Astrocyte (in vitro differentiated cells and primary cell): ENCODE data around the gene RNF133. TPM values are rescaled to one million over a fixed set of nuclear protein-coding genes. Genes with fewer than 3 reads are reported as not detected.

Source experiments
- DNase-seq: peaks from one replicate; pipeline ENCODE4 v3.0.0-alpha.2; 2010; ENCODE audit warnings: low read depth
- FAIRE-seq: peaks from 2 replicates; lab custom pipeline; 2011; peaks lifted over from hg19 to GRCh38; lab: Jason Lieb, UNC
- H2AFZ ChIP-seq: 2 replicates; pipeline ENCODE4 v1.6.0; 2012; ENCODE audit warnings: low read depth, low read length, inconsistent platforms
- H3K27ac ChIP-seq: 2 replicates; pipeline ENCODE4 v1.5.1; 2011; ENCODE audit warnings: low read depth, low read length, inconsistent platforms
- H3K27me3 ChIP-seq: 2 replicates; pipeline ENCODE4 v1.6.0; 2011; ENCODE audit warnings: low read length, inconsistent platforms; ENCODE audit not compliant: insufficient read depth
- H3K36me3 ChIP-seq: 2 replicates; pipeline ENCODE4 v1.5.1; 2011; ENCODE audit warnings: low read length, inconsistent platforms; ENCODE audit not compliant: insufficient read depth
- H3K4me1 ChIP-seq: 2 replicates; pipeline ENCODE4 v1.5.1; 2011; ENCODE audit warnings: low read length, inconsistent platforms; ENCODE audit not compliant: insufficient read depth
- H3K4me2 ChIP-seq: 2 replicates; pipeline ENCODE4 v1.6.0; 2012; ENCODE audit warnings: low read length, inconsistent platforms
- H3K4me3 ChIP-seq: 2 replicates; pipeline ENCODE4 v1.5.1; 2011; ENCODE audit warnings: low read depth, mild to moderate bottlenecking, low read length, inconsistent platforms; ENCODE audit not compliant: insufficient read depth
- H3K79me2 ChIP-seq: 2 replicates; pipeline ENCODE4 v1.6.0; 2012; ENCODE audit warnings: mild to moderate bottlenecking, low read length, inconsistent platforms; ENCODE audit not compliant: insufficient read depth
- H3K9ac ChIP-seq: 2 replicates; pipeline ENCODE4 v1.6.0; 2012; ENCODE audit warnings: mild to moderate bottlenecking, low read length, inconsistent platforms
- H3K9me3 ChIP-seq: 2 replicates; pipeline ENCODE4 v1.5.1; 2012; ENCODE audit warnings: low read depth, mild to moderate bottlenecking, low read length, inconsistent platforms; ENCODE audit not compliant: insufficient read depth
- H4K20me1 ChIP-seq: 2 replicates; pipeline ENCODE4 v1.6.0; 2012; ENCODE audit warnings: low read length, inconsistent platforms; ENCODE audit not compliant: insufficient read depth
- H3K27ac Mint-ChIP-seq: one replicate; pipeline ENCODE4 v1.8.0; 2021; ENCODE audit warnings: mild to moderate bottlenecking, mixed read lengths; ENCODE audit not compliant: unreplicated experiment
- H3K27me3 Mint-ChIP-seq: one replicate; pipeline ENCODE4 v1.8.0; 2021; ENCODE audit warnings: low read depth, mixed read lengths; ENCODE audit not compliant: unreplicated experiment
- H3K36me3 Mint-ChIP-seq: one replicate; pipeline ENCODE4 v1.8.0; 2021; ENCODE audit warnings: low read depth, mixed read lengths; ENCODE audit not compliant: unreplicated experiment
- H3K4me1 Mint-ChIP-seq: one replicate; pipeline ENCODE4 v1.8.0; 2021; ENCODE audit warnings: low read depth, mixed read lengths; ENCODE audit not compliant: unreplicated experiment
- H3K4me3 Mint-ChIP-seq: one replicate; pipeline ENCODE4 v1.8.0; 2021; ENCODE audit warnings: mild to moderate bottlenecking, moderate library complexity, mixed read lengths; ENCODE audit not compliant: unreplicated experiment
- H3K9me3 Mint-ChIP-seq: one replicate; pipeline ENCODE4 v1.8.0; 2021; ENCODE audit warnings: mild to moderate bottlenecking, mixed read lengths; ENCODE audit not compliant: unreplicated experiment
- CTCF ChIP-seq: IDR thresholded peaks from 2 replicates; pipeline ENCODE4 v1.5.1; 2011; ENCODE audit warnings: low read depth, mild to moderate bottlenecking, inconsistent platforms, low read length, moderate library complexity; ENCODE audit not compliant: insufficient read depth
- EZH2 ChIP-seq: IDR thresholded peaks from 2 replicates; pipeline ENCODE4 v1.6.1; 2012; ENCODE audit warnings: mild to moderate bottlenecking, low read length, inconsistent platforms; ENCODE audit not compliant: insufficient read depth
- total RNA-seq: library from RNA; stranded (reverse); gene quantifications from 2 replicates; pipeline ENCODE4 v1.2.1, GENCODE V29; 2021

Gene RNF133
- total RNA-seq, 1 donor from 2014 or later, result 0.30 TPM

GRCh38 chr7:122743211-122743610 is 44.3 kb upstream of the RNF133 start:
- H4K20me1 ChIP-seq, result no peaks in the 10 kb centered on the region
- Mint-ChIP-seq H3K4me1 (no peaks in the 10 kb centered on the region), H3K27ac (no peak overlapping the region), H3K36me3 (no peaks in the 10 kb centered on the region), H3K27me3 (no peaks in the 10 kb centered on the region), H3K4me3 (no peak overlapping the region), H3K9me3 (no peaks in the 10 kb centered on the region)
- no peak overlapping the region for H3K4me2 ChIP-seq
- H3K27ac ChIP-seq, result no peak overlapping the region
- DNase-seq (no peak), FAIRE-seq (no peak)
- H3K4me1 ChIP-seq, result no peaks in the 10 kb centered on the region
- H3K36me3 ChIP-seq, result no peaks in the 10 kb centered on the region
- no peak overlapping the region for H3K9ac ChIP-seq
- TF ChIP-seq CTCF (no peak), EZH2 (no peak)
- H3K9me3 ChIP-seq, result no peaks in the 10 kb centered on the region
- H3K4me3 ChIP-seq, result no peak overlapping the region
- no peaks in the 10 kb centered on the region for H3K27me3 ChIP-seq
- no peak overlapping the region for H2AFZ ChIP-seq
- no peaks in the 10 kb centered on the region for H3K79me2 ChIP-seq

GRCh38 chr7:122738947-122739346 is 40.0 kb upstream of the RNF133 start:
- no peak overlapping the region for H3K27ac Mint-ChIP-seq
- Histone ChIP-seq H3K27me3 (no peaks in the 10 kb centered on the region), H3K9ac (no peak overlapping the region), H3K27ac (no peak overlapping the region), H3K4me3 (no peak overlapping the region), H3K9me3 (no peaks in the 10 kb centered on the region), H2AFZ (no peak overlapping the region), H4K20me1 (no peaks in the 10 kb centered on the region), H3K36me3 (no peaks in the 10 kb centered on the region), H3K4me2 (no peak overlapping the region), H3K4me1 (no peaks in the 10 kb centered on the region), H3K79me2 (no peaks in the 10 kb centered on the region)
- H3K27me3 Mint-ChIP-seq, result no peaks in the 10 kb centered on the region
- no peak for FAIRE-seq
- no peaks in the 10 kb centered on the region for H3K9me3 Mint-ChIP-seq
- H3K4me3 Mint-ChIP-seq, result no peak overlapping the region
- H3K36me3 Mint-ChIP-seq, result no peaks in the 10 kb centered on the region
- DNase-seq, result no peak
- no peaks in the 10 kb centered on the region for H3K4me1 Mint-ChIP-seq
- TF ChIP-seq CTCF (no peak), EZH2 (no peak)

GRCh38 chr7:122736183-122736582 is 37.3 kb upstream of the RNF133 start:
- Histone ChIP-seq H3K36me3 (no peaks in the 10 kb centered on the region), H3K4me1 (no peaks in the 10 kb centered on the region), H3K9me3 (no peaks in the 10 kb centered on the region), H3K4me3 (no peak overlapping the region), H3K9ac (no peak overlapping the region), H3K27me3 (no peaks in the 10 kb centered on the region), H3K27ac (no peak overlapping the region), H4K20me1 (no peaks in the 10 kb centered on the region), H2AFZ (no peak overlapping the region), H3K4me2 (no peak overlapping the region), H3K79me2 (no peaks in the 10 kb centered on the region)
- no peak overlapping the region for H3K27ac Mint-ChIP-seq
- no peak for FAIRE-seq
- H3K36me3 Mint-ChIP-seq, result no peaks in the 10 kb centered on the region
- H3K27me3 Mint-ChIP-seq, result no peaks in the 10 kb centered on the region
- no peaks in the 10 kb centered on the region for H3K9me3 Mint-ChIP-seq
- no peak overlapping the region for H3K4me3 Mint-ChIP-seq
- H3K4me1 Mint-ChIP-seq, result no peaks in the 10 kb centered on the region
- TF ChIP-seq CTCF (no peak), EZH2 (no peak)
- DNase-seq, result no peak
